ENCODE measurements around the gene SHC3.

Gene SHC3

DNA sequence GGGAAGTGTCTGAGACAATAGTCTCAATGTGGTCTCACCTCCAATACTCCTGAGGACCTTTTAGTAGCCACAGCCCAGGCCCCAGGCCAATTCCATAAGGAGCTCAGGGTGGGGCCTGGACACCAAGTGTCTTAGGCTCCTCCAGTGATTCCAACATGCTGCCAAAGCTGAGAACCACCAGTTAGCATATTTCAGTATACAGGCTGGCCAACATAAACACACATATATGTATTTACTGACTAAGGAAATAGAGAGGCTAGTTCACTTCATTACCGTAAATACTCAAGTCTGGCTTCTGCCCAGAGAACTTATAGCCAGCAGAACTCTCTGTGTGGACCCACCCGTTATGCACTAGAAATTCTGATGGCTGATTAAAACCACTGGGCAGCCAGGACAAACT lies 163.3 kb downstream of the SHC3 start:
- no peak for DNase-seq

DNA sequence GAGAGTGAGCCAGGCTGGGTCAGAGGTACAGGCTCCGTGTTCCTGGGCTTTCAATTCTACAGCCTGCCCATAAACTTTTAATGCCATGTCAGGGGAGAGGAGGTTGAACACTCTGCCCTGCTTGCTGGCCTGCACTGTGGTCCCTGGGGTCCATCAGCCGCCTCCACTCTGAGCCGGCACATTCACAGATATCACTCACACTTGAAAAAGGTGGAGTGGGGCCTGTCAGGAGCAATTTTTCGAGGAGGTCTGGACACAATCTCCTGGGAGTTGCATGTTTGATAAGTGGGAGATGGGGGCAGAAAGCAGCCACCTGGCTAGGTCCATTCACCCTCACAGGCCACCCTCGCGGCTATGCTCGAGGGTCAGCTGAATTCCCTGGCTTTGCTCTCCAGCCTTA lies 164.5 kb downstream of the SHC3 start:
- DNase-seq: no peak

DNA sequence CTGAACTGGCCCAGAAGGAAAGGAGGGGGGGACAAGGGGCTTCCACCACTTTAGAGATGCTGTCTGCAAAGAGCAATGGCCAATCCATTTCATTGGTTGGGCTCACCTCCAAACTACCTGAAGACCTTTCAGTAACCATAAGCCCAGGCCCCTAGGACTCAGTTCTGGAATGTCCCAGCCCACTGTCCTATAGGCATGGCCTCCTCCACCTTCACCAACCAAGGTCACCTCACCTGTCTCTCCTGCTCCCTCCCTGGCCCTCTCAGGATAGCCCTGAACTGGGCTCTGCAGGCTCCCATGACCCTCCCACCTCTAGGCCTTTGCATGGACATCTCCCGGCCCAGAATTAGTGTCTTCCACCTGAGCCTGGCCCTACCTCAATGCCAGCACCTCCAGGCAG lies 165.0 kb downstream of the SHC3 start:
- DNase-seq: no peak

DNA sequence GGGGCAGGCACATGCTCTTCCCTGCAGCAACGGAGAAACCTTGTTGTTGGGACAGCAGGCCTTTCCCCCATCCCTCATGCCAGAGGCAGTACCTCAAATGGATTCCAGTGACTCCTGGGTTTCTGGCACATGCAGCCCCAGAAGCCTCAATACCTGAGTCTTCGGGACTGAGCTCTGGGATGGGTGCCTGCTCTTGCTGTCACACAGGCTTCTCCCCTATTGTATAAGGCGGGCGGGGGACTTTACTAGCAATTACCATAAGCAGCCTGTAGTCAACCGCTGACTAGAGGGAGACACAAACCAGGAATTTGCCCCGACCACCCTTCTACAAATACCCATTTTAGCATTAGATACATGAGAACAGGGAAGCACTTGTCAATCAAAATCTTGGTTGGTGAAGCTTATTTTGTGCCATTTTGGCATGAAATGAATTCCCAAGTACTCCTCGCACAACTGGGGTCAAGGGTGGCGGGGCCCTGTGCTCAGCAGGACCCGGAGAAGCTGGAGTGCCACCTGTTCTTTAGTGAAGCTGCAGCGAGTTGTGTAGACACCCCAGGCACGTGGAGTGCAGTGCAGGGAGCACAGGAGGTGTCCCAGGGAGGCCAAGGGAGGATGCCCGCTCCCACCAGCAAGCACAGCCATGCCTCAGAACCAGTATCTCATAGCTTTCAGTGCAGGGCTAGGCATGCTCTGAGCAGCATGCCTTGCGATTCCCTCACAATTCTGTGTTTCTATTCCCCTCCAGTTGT lies 166.2 kb downstream of the SHC3 start:
- DNase-seq: no peak

DNA sequence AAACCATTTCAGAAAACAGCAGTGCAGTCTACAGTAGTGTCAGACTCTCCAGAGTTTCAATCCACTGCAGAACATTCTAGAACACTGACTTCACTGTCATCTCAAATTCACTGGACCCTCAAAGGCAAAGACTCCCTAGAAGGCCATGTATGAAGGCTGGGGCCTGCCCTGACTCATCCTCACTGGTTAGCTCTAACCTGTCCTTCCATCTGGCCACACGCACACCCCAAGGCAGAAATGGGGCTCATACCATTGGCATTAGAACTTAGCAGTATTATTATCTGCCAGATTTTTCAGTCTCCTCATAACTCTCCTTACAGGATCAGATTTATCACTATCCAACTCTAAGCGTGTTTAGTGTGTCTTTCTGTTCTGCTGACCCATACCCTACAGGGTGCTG lies 166.9 kb downstream of the SHC3 start:
- DNase-seq: no peak

DNA sequence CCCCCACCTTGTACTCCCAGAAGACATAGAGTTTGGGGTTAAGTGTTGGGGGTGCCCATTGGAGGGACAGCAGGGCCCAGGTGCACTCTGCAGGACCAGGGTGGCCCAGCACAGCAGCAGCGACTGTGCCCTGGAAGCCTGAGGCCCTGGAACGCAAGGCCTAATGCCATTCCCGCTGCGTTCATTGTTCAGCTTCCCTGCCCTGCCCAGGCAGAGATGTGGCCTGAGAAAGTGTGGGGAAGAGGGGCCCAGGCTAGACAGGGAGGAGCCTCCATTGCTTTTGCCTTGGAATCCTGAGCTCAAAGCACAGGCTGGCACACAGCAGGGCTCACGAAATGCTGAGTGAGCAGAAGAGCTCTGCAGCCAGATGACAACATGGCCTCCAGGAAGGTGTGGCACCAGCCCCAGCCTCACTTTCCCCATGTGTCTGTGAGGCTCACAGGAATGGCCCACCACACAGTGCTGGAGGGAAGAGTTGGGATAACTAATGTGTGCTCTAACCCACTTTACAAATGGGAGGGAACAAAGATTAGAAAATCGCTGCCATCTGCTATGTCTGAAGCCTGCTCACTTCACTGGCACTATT lies 168.0 kb downstream of the SHC3 start:
- DNase-seq: no peak

DNA sequence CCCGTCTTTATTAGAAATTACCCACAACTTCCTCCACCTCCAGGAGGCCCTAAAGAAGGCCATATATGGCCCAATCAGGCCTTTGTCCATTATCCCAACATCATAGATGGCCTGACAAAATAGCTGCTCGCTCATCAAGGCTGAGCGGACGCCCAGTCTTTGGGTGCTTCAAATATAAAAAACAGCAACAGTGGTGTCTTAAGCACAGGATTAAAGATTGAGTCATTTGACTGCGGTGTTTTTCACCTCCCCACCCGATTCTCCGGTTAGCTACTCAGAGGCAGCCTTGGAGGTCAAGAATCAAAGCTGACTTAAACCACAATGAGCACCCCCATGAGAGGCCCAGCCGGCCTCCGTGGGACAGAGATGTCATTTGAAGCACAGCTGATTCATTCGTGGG lies 168.6 kb downstream of the SHC3 start:
- no peak for DNase-seq

DNA sequence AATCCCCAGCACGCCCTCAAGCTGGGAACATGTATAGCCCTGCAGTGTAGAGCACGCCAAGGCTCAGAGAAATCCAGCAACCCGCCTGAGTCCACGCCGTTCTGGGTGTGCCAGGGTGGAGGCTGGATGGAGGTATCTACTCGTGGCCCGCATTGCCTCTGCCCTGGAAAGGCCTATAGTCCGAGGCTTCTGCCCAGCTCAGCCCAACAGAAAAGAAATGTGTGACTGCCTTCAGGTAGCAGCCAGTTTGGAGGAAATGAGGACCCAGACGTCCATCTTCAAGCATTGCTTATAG lies 169.1 kb downstream of the SHC3 start:
- no peak for DNase-seq

DNA sequence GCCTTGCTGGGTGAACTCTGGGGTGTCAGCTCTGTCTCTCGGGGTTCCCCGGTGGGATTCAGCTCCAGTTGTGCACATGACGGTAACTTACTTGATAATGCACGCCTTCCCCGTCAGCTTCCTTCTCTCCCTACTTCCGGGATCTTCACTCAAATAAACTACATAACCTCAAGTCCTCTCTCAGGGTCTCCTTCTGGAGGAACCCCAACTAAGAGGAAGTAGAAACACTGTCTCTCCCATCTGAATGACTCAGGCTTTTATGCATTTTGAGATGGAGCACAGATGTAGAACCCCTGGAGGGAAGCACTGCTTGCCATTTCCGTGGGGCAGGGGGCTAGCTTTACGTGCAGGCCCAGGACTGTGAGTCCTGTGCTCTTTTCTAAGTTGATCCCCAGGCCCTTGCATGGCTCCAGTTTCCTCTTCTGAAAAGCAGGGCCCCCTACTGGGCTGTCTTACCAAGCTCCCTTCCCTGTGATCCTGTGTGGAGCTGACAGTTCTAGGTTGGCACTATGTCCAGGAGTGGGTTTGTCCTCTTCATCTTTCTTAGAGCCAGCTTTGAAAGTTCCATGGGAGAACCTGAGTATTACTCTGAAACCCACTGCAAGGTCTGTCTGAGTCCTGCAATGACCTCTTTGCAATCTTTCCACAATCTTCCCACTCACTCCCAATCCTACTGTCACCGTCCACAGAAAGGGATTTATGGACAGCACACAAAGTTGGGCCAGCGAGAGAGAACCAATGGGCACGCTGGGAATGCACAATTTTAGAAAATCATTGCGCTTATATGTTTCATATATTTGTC lies 169.7 kb downstream of the SHC3 start:
- DNase-seq: no peak

DNA sequence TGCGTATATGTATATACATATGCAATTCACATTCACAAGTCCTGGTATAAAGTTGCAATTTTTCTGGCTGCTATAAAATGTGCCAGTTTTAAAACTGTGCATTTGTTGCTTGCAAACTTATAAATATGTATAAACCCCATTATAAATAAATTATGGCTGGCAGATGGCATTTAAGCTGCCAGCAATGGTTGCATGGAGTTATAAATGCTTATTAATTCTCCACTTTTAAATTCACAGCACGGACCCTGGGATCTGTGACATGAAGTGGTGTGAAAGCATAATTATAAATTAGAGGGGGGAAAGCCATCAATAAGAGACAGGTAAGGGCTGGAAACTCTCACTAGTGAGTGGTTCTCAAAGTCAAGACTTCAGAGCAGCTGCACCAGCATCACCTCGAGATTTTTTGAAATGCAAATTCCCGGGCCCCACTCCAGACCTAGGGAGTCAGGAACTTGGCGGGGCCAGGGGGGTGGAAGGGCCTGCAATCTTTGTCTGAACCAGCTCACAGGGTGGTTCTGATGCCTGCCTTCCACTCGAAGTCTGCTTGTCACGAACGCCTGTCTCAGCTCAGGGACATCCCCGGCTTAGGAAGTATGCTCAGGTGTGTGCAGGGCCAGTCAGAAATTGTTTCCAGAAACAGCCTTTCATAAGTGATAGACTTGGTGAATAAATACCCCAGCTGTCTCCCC lies 170.4 kb downstream of the SHC3 start:
- no peak for DNase-seq

DNA sequence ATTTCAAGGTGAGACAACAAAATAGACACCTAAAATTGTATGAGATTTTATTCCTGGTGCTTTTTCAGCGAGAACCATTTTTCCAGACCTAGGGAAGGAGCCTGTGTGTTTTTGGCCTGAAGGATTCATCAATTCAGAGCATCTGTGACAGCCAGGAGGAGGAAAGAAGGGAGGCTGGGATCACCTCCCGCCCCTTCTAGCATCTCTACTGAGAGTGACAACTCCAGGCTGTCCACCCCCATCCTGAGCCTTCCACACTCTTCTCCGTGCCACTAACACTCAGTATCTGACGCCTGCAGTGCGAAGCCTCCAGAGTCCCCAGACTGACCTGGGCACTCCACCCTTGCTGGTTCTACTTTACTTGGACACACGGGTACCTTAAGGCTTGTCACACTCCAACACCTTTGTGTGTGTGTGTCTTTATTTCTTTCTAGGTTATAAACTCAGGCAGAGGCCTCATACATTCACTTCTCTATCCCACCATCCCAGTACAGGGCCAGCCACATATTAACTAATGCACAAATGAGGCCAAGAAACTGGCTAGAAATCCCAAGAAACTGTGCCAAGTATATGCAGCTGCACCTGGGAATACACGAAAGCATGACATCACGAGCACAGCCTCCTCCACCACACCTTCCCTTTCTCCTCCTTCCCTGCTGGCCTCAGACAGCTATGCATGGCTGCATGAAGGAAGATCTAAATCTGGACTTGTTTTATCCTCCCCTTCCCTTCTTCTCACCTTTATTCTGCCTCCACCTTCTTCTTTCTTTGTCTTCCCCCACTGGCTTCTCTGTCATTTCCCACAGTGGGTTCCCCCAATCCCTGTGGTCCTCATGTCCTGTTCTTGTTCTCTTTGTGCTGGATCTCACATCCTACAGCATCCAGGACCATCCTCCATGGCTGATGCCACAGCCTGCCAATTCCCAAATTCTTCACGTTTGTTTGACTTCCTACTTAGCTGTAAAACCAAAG lies 171.3 kb downstream of the SHC3 start:
- DNase-seq: no peak

DNA sequence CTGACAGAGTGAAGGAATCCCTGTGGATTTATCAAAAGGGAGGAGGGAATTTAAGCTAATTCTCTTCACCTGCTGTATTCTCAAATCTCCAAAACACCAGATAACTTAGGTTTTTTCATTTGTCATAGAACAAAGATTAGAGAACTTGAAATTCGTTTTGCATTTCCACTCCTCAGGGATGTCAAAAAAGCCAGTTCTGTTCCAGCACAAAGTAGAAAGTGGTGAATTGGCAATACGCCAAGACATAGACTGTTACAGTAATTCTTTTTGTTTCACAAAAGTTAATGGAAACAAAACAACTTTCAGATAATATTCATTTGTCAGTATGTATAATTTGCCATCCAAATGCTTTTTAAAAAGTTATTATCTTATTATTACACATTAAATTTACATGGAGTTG lies 172.4 kb downstream of the SHC3 start:
- no peak for DNase-seq

DNA sequence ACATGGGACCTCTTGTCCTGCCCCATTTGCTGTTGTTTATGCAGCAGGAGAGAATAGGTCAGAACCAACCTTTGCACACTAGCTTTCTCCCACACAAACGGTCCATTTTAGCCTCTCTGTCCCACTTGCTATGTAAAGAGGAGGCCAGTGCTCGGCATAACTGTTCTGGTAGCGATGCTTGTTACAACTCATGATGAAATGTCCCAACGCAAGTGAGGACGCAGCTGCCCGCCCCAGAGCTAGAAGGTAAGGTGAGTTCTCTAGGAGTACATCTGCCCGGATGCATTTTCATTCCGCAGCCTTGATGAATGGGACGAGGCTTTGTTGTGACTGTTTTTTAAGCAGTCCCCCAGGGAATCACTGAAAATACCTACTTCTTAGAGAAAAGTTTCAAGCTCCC lies 173.3 kb downstream of the SHC3 start:
- no peak for DNase-seq

DNA sequence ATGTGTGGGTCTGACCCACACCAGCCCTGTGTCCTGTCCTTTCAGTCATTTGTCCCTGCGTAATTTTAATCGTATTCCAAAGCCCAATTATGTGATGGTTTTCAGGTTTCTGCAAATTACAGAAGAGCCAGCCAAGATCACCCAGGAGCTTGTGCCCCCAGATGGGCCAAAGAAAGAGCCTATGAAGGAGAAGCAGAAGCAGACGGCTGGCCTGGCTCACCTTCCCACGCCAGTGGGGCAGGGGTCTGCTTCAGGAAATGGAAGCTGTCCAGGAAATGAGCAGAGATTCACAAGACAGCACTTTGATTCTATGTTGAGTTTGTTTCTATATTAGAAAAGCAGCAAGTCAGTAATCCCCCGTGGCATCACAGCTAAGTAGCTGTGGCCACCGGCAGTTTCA lies 175.6 kb downstream of the SHC3 start:
- DNase-seq: no peak

DNA sequence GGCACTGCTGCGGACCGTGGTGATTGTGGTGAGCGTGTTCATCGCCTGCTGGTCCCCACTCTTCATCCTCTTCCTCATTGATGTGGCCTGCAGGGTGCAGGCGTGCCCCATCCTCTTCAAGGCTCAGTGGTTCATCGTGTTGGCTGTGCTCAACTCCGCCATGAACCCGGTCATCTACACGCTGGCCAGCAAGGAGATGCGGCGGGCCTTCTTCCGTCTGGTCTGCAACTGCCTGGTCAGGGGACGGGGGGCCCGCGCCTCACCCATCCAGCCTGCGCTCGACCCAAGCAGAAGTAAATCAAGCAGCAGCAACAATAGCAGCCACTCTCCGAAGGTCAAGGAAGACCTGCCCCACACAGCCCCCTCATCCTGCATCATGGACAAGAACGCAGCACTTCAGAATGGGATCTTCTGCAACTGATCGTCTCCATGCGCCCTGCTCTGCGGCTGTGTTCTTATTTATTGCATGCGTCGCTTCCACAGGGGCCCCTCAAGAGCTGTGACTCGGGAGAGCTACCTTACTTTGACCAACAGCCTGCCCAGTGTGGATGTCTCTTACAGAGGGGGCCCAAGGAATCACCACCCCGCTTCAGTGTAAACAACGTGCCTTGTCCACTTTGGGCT lies 176.6 kb downstream of the SHC3 start:
- no peak for DNase-seq

DNA sequence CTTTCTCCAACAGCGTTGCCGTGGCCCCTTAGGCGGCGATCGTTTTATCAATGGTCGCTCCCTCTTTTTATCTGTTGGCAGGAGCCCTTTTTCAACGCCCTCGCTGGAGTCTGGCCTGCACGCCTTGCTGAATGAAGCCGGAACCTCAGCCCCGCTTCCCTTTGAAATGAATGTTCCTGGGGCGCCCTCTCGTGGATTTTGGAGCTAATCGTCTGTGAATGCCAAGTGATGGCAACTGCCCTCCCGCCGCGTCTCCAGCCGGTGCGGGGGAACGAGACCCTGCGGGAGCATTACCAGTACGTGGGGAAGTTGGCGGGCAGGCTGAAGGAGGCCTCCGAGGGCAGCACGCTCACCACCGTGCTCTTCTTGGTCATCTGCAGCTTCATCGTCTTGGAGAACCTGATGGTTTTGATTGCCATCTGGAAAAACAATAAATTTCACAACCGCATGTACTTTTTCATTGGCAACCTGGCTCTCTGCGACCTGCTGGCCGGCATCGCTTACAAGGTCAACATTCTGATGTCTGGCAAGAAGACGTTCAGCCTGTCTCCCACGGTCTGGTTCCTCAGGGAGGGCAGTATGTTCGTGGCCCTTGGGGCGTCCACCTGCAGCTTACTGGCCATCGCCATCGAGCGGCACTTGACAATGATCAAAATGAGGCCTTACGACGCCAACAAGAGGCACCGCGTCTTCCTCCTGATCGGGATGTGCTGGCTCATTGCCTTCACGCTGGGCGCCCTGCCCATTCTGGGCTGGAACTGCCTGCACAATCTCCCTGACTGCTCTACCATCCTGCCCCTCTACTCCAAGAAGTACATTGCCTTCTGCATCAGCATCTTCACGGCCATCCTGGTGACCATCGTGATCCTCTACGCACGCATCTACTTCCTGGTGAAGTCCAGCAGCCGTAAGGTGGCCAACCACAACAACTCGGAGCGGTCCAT lies 177.4 kb downstream of the SHC3 start:
- DNase-seq: peak; percentile 88

DNA sequence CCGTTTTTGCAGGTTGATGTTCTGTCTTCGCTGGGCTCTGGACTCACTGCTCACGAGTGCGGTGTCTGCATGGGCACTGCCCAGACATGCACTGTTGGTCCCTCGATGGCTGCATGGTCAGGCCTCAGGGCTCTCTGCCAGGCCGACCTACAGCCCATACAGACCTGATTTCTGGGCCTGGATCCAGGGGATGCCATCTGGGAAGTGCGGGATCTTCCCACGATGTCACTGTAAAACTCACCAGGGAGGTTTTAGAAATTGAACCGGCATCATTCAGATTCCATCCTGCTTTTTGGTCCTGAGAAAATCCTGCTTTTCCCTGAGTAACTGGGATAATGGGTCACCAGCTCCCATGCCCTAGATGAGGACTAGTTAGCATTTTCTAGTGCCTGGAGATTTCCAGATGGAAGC lies 178.2 kb downstream of the SHC3 start:
- DNase-seq: peak; percentile 38

DNA sequence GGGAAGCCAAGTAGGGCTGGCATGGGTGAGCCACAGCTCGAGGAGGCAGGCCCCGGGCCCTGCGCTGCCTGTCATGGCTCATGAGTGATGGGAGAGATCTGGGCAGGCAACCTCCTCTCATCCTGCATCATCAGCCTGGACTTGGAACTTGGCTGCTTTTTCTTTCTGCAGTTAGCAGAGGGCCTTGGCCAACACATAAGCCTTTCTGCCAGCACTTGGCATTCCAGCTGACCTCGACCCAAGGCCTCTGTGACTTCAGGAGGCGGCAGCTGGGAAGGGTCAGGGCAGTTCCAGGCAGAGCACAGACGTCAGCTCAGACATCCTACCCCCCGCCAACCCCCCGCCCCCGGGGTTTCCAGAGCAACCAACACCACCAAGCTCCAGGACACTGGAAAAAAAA lies 179.7 kb downstream of the SHC3 start:
- peak; percentile 46 for DNase-seq

DNA sequence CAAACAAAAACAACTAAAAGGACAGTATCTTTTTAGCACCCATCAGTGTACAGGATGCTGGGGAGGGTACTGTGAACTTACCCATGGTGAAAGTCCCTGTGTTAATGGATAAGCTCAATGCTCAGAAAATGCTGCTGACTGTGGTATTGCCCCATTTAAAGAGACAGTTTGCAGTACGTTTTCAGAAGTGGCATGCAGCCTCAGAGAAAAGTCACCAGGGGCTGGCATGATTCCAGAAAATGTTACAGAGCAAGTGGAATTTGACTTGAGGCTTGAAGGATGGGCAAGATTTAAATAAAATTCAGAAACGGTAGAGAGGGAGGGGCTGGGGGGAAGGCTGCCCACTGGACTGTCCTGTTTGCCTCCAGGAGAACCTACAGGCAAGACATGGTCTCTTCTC lies 180.1 kb downstream of the SHC3 start:
- no peak for DNase-seq

DNA sequence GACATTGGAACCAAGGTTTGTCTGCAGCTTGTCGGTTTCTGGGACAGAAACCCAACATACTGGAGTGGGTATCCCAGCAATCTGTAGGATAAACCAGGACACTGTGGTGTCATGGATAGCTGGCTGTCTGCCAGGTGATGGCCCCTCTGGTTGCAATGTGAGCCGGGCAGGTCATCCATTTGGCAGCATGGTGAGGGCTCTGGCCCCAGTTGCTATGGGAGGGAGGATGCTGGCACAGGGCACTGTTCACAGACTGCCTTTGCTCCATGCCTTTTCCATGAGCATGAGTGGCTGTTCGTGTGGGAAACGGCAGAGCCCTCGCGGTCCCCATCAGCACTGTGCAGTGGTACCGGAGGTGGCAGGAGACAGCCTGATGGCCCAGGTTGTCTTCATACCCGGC lies 181.0 kb downstream of the SHC3 start:
- DNase-seq: peak; percentile 34

DNA sequence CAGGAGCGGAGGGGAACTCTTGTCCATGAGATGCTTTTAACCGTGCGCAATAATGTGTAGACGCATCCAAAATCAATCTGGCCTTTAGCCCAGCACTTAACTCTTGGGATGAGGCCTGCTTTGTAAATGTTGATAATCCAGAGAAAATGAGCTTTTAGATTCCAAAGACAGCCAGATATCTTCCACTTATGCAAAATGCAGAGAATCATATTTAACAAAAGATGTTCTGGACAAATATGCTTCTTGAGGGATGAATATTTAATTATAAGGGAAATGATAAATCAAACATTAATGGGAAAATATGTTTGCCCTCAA lies 181.7 kb downstream of the SHC3 start:
- no peak for DNase-seq

Measured in activated CD8-positive, alpha-beta memory T cell treated with anti-CD3 and anti-CD28 coated beads, Interleukin-2, amount 50 U/mL, for 48 hours (primary cell).